ENCODE data around the gene SSBP3. TPM values are rescaled to one million over a fixed set of nuclear protein-coding genes. Genes with fewer than 3 reads are reported as not detected.

SSBP3 gene
- total and polyA plus RNA-seq, 2 of the 13 experiments (the other 11 are each of a cell fraction or from before 2014, with no cell fraction given) = 8.5 to 17.6 TPM

GRCh38 chr1:54199765-54200518 lies 206.3 kb downstream of the SSBP3 start, which contains the start of the genes CYB5RL and MRPL37 (continued):
- TF ChIP-seq NCOA2 (CRISPR knock-in tag; IDR thresholded peaks at IDR 0.05) (no peak), ZBTB42 (CRISPR knock-in tag; IDR thresholded peaks at IDR 0.05) (0 out of 2 replicates have a peak, but pooled peaks have one; percentile 3), CREBL2 (CRISPR knock-in tag; IDR thresholded peaks at IDR 0.05; ENCODE audit: borderline replicate concordance) (no peak), POLR2AphosphoS2 (IDR thresholded peaks at IDR 0.05; ENCODE audit: low read depth, low read length) (no peak), ZNF614 (CRISPR knock-in tag; IDR thresholded peaks at IDR 0.05; ENCODE audit: borderline replicate concordance) (no peak), ZNF225 (CRISPR knock-in tag; IDR thresholded peaks at IDR 0.05) (no peak), MAFF (IDR thresholded peaks at IDR 0.05; ENCODE audit: low read depth, low read length) (no peak), TARDBP (CRISPR knock-in tag; IDR thresholded peaks at IDR 0.05) (no peak), ZFP36L2 (CRISPR knock-in tag; IDR thresholded peaks at IDR 0.05) (no peak), HDAC6 (IDR thresholded peaks at IDR 0.05; ENCODE audit: low read depth, low read length) (no peak), ZNF572 (CRISPR knock-in tag; IDR thresholded peaks at IDR 0.05) (no peak), CERS6 (CRISPR knock-in tag; IDR thresholded peaks at IDR 0.05) (no peak), CHCHD3 (CRISPR knock-in tag; IDR thresholded peaks at IDR 0.05) (0 out of 2 replicates have a peak, but pooled peaks have one; percentile 23), FOXK1 (CRISPR knock-in tag; IDR thresholded peaks at IDR 0.05; ENCODE audit: borderline replicate concordance, low read depth) (no peak), ZNF709 (CRISPR knock-in tag; IDR thresholded peaks at IDR 0.05) (no peak), TBX2 (CRISPR knock-in tag; IDR thresholded peaks at IDR 0.05; ENCODE audit: borderline replicate concordance) (no peak; the same call in 1 of the 2 replicates), FOXP1 (IDR thresholded peaks at IDR 0.05) (no peak), FOXP1 (CRISPR knock-in tag; IDR thresholded peaks at IDR 0.05) (no peak), CC2D1A (CRISPR knock-in tag; IDR thresholded peaks at IDR 0.05) (0 out of 2 replicates have a peak, but pooled peaks have one; percentile 28), ZHX1 (CRISPR knock-in tag; IDR thresholded peaks at IDR 0.05; ENCODE audit: low read depth) (no peak), SNAI1 (CRISPR knock-in tag; IDR thresholded peaks at IDR 0.05; ENCODE audit: borderline replicate concordance) (no peak), ZSCAN21 (CRISPR knock-in tag; IDR thresholded peaks at IDR 0.05; ENCODE audit: borderline replicate concordance) (no peak), ZNF660 (CRISPR knock-in tag; IDR thresholded peaks at IDR 0.05; ENCODE audit: borderline replicate concordance, low read depth) (no peak), ZNF570 (CRISPR knock-in tag; IDR thresholded peaks at IDR 0.05; ENCODE audit: borderline replicate concordance) (no peak), ZNF33B (CRISPR knock-in tag; IDR thresholded peaks at IDR 0.05) (no peak), ZFX (CRISPR knock-in tag; IDR thresholded peaks at IDR 0.05; ENCODE audit: low read depth) (peak; percentile 85; the same call in 1 of the 2 replicates), POLR2G (IDR thresholded peaks at IDR 0.05; ENCODE audit: low read depth, low read length) (peak; percentile 96), ATAD3A (CRISPR knock-in tag; IDR thresholded peaks at IDR 0.05) (no peak)
